ENCODE results near the gene ZSWIM4.

Gene ZSWIM4

GRCh38 chr19:13838435-13839129 lies 43.3 kb downstream of the ZSWIM4 start:
- no peak overlapping the region for H2AFZ ChIP-seq (ENCODE audit: low read depth, low read length)
- H3K4me3 ChIP-seq (ENCODE audit: low read length), result no peak overlapping the region
- H3K9me3 ChIP-seq (ENCODE audit: low read length), result no peaks in the 10 kb centered on the region
- H3K36me3 ChIP-seq (ENCODE audit: insufficient read depth, low read length), result no peaks in the 10 kb centered on the region
- H3K4me1 ChIP-seq (ENCODE audit: insufficient read depth, low read length), result peaks cover 14% of the 10 kb centered on the region
- no peaks in the 10 kb centered on the region for H3K27me3 ChIP-seq (ENCODE audit: insufficient read depth, low read length)

- Histone ChIP-seq H3K4me1 (ENCODE audit: insufficient read depth, low read length) (peaks cover 22% of the 10 kb centered on the region), H3K36me3 (ENCODE audit: insufficient read depth, low read length) (no peaks in the 10 kb centered on the region), H2AFZ (ENCODE audit: low read depth, low read length) (no peak overlapping the region), H3K27me3 (ENCODE audit: insufficient read depth, low read length) (no peaks in the 10 kb centered on the region), H3K9me3 (ENCODE audit: low read length) (no peaks in the 10 kb centered on the region), H3K4me3 (ENCODE audit: low read length) (no peak overlapping the region)
These were observed 44.1 kb downstream of the ZSWIM4 start for GRCh38 chr19:13839130-13839937.

GRCh38 chr19:13839938-13840304 lies 44.7 kb downstream of the ZSWIM4 start:
- no peak overlapping the region for H2AFZ ChIP-seq (ENCODE audit: low read depth, low read length)
- no peaks in the 10 kb centered on the region for H3K9me3 ChIP-seq (ENCODE audit: low read length)
- no peaks in the 10 kb centered on the region for H3K27me3 ChIP-seq (ENCODE audit: insufficient read depth, low read length)
- no peaks in the 10 kb centered on the region for H3K36me3 ChIP-seq (ENCODE audit: insufficient read depth, low read length)
- H3K4me1 ChIP-seq (ENCODE audit: insufficient read depth, low read length), result peaks cover 23% of the 10 kb centered on the region
- no peak overlapping the region for H3K4me3 ChIP-seq (ENCODE audit: low read length)

GRCh38 chr19:13840305-13841085 lies 45.3 kb downstream of the ZSWIM4 start:
- H3K9me3 ChIP-seq (ENCODE audit: low read length), result no peaks in the 10 kb centered on the region
- no peak overlapping the region for H3K4me3 ChIP-seq (ENCODE audit: low read length)
- H3K36me3 ChIP-seq (ENCODE audit: insufficient read depth, low read length), result no peaks in the 10 kb centered on the region
- H3K4me1 ChIP-seq (ENCODE audit: insufficient read depth, low read length), result peaks cover 23% of the 10 kb centered on the region
- no peaks in the 10 kb centered on the region for H3K27me3 ChIP-seq (ENCODE audit: insufficient read depth, low read length)
- H2AFZ ChIP-seq (ENCODE audit: low read depth, low read length), result no peak overlapping the region

GRCh38 chr19:13841086-13841961 lies 46.1 kb downstream of the ZSWIM4 start:
- H2AFZ ChIP-seq (ENCODE audit: low read depth, low read length), result no peak overlapping the region
- no peaks in the 10 kb centered on the region for H3K9me3 ChIP-seq (ENCODE audit: low read length)
- peaks cover 27% of the 10 kb centered on the region for H3K4me1 ChIP-seq (ENCODE audit: insufficient read depth, low read length)
- H3K36me3 ChIP-seq (ENCODE audit: insufficient read depth, low read length), result no peaks in the 10 kb centered on the region
- H3K4me3 ChIP-seq (ENCODE audit: low read length), result peak overlapping the region; percentile 63
- H3K27me3 ChIP-seq (ENCODE audit: insufficient read depth, low read length), result no peaks in the 10 kb centered on the region

- H2AFZ ChIP-seq (ENCODE audit: low read depth, low read length), result peak overlapping the region; percentile 65
- H3K36me3 ChIP-seq (ENCODE audit: insufficient read depth, low read length), result no peaks in the 10 kb centered on the region
- peaks cover 33% of the 10 kb centered on the region for H3K4me1 ChIP-seq (ENCODE audit: insufficient read depth, low read length)
- H3K4me3 ChIP-seq (ENCODE audit: low read length), result peak overlapping the region; percentile 63
- H3K9me3 ChIP-seq (ENCODE audit: low read length), result no peaks in the 10 kb centered on the region
- H3K27me3 ChIP-seq (ENCODE audit: insufficient read depth, low read length), result no peaks in the 10 kb centered on the region
These were observed 46.7 kb downstream of the ZSWIM4 start for GRCh38 chr19:13841962-13842290.

GRCh38 chr19:13842291-13843103 lies 47.3 kb downstream of the ZSWIM4 start:
- peak overlapping the region; percentile 65 for H2AFZ ChIP-seq (ENCODE audit: low read depth, low read length)
- H3K27me3 ChIP-seq (ENCODE audit: insufficient read depth, low read length), result no peaks in the 10 kb centered on the region
- peaks cover 37% of the 10 kb centered on the region for H3K4me1 ChIP-seq (ENCODE audit: insufficient read depth, low read length)
- H3K4me3 ChIP-seq (ENCODE audit: low read length), result peak overlapping the region; percentile 63
- H3K9me3 ChIP-seq (ENCODE audit: low read length), result no peaks in the 10 kb centered on the region
- no peaks in the 10 kb centered on the region for H3K36me3 ChIP-seq (ENCODE audit: insufficient read depth, low read length)

GRCh38 chr19:13843104-13843921 lies 48.1 kb downstream of the ZSWIM4 start:
- Histone ChIP-seq H3K27me3 (ENCODE audit: insufficient read depth, low read length) (no peaks in the 10 kb centered on the region), H3K4me3 (ENCODE audit: low read length) (peak overlapping the region; percentile 63), H3K36me3 (ENCODE audit: insufficient read depth, low read length) (no peaks in the 10 kb centered on the region), H2AFZ (ENCODE audit: low read depth, low read length) (peak overlapping the region; percentile 56), H3K4me1 (ENCODE audit: insufficient read depth, low read length) (peaks cover 40% of the 10 kb centered on the region), H3K9me3 (ENCODE audit: low read length) (no peaks in the 10 kb centered on the region)

- no peak overlapping the region for H2AFZ ChIP-seq (ENCODE audit: low read depth, low read length)
- peaks cover 40% of the 10 kb centered on the region for H3K4me1 ChIP-seq (ENCODE audit: insufficient read depth, low read length)
- H3K36me3 ChIP-seq (ENCODE audit: insufficient read depth, low read length), result no peaks in the 10 kb centered on the region
- H3K27me3 ChIP-seq (ENCODE audit: insufficient read depth, low read length), result no peaks in the 10 kb centered on the region
- no peak overlapping the region for H3K4me3 ChIP-seq (ENCODE audit: low read length)
- no peaks in the 10 kb centered on the region for H3K9me3 ChIP-seq (ENCODE audit: low read length)
These were observed 48.9 kb downstream of the ZSWIM4 start for GRCh38 chr19:13844130-13844631.

GRCh38 chr19:13846557-13847406 lies 51.5 kb downstream of the ZSWIM4 start:
- H3K4me1 ChIP-seq (ENCODE audit: insufficient read depth, low read length), result peaks cover 46% of the 10 kb centered on the region
- no peaks in the 10 kb centered on the region for H3K27me3 ChIP-seq (ENCODE audit: insufficient read depth, low read length)
- H2AFZ ChIP-seq (ENCODE audit: low read depth, low read length), result peak overlapping the region; percentile 70
- no peaks in the 10 kb centered on the region for H3K36me3 ChIP-seq (ENCODE audit: insufficient read depth, low read length)
- H3K4me3 ChIP-seq (ENCODE audit: low read length), result peak overlapping the region; percentile 59
- H3K9me3 ChIP-seq (ENCODE audit: low read length), result no peaks in the 10 kb centered on the region
